Smooth muscle cell of trachea (primary cell): ENCODE measurements around the gene TLR7. TPM values are rescaled to one million over a fixed set of nuclear protein-coding genes. Genes with fewer than 3 reads are reported as not detected.

Experiments
- total RNA-seq: library from RNA; depleted of rRNA; stranded (reverse); fragments of >200 nt; gene quantifications from 2 replicates; pipeline ENCODE4 v1.2.1, GENCODE V29; 2014

TLR7 gene
- total RNA-seq = not detected in 2 replicates

DNA sequence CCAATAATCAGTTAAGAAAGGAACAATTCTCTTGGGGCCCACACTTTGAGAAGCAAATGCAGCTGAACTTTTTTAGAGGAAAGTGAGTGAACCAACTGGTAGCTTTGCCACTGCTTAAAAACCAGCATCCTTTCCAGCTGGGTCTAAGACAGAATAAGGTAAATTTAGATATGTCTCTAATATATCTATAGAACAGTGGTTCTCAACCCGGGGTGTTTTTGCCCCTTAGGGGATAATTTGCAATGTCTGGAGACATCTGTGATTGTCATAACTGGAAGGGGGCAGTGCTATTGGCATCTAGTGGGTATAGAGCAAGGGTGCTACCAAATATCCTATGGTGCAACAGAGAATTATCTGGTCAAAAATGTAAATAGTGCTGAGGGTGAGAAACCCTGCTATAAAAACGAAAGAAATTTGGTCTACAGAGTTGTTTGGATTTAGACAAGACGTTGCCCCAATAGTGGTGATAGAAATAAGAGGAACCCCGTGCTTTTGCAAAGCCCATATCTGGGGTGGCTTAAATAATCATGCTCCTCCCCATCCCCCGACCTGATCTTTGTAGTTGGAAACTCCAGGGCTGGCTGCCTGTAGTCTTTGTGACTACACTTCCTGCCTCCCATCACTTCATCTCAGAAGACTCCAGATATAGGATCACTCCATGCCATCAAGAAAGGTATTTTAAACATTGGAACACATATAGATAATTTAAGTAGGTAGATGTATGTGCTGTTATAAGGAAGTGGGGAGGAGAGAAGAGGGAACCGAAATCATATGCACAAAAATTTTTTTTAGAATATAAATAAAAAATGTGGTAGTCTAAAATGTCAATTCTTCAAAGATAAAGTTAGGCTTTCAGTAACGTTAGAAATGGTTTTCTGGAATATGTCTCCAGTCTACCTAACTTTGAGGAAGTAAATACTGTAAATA is at the start of gene TLR7:
Gene TLR7 (plus strand): TSS at position 622 of the 927 bp plus-strand sequence. CDS start 507 bp downstream, outside the sequence.

DNA sequence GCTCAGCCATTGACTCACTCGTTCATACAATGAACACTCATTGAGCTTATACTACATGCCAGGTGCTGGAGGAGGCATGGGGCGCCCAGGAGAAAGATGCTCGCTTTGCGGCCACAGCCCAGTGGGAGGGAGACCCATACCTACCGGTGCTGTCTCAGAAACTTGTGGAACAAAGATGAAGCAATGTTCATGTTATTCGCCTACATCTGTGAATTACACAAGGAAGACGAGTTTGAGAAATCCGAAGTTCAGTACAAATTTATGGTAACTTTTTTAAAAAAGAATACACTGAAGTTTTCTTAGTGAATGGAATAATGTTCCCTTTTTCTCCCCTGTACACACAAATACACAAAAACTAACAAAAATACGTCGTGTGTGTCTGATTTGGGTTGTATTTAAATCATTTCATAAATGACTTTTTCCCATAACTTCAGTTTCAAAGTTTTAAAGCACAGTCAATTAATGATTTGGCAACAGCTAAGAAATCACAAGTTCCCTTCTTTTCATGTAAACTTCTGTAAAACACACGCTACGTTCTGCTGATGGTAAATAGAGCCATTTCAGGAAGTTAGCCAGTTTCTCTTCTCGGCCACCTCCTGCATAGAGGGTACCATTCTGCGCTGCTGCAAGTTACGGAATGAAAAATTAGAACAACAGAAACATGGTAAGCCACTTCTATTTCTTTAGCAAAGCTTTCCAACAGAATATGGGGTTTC is 39.3 kb downstream of the TLR7 start, which contains the start of gene TLR8:
Gene TLR8 (plus strand): TSS at position 575 of the 716 bp plus-strand sequence. CDS start 87 bp downstream, at position 662.

Other genes with a start within 250 kb of the TLR7 start
- 34.6 and 36.5 TPM in 2 replicates for gene PRPS2, start 75.7 kb upstream of the TLR7 start, total RNA-seq
- gene TLR8, start 39.5 kb downstream of the TLR7 start, total RNA-seq = not detected in 2 replicates
- 9,264 and 10,235 TPM in 2 replicates for gene TMSB4X, start 108.0 kb downstream of the TLR7 start, total RNA-seq
- under 0.01 TPM in 1 of 2 replicates, not detected in the other for gene FAM9C, start 177.5 kb downstream of the TLR7 start, total RNA-seq